Frontal cortex (tissue), 4 donors: Measurements from ENCODE around the gene WDR20. TPM values are rescaled to one million over a fixed set of nuclear protein-coding genes. Genes with fewer than 3 reads are reported as not detected.
A peak's percentile ranks its signal among the peaks of the same experiment; 100 is the strongest.

Source experiments
- DNase-seq, 2 donors: peaks; one replicate each; pipeline ENCODE4 v3.0.0; 2012; ENCODE audit warnings: low spot score in 2 of 2
- FAIRE-seq: peaks from 2 replicates; lab custom pipeline; 2012; peaks lifted over from hg19 to GRCh38; lab: Jason Lieb, UNC
- total RNA-seq: library from RNA; depleted of rRNA; stranded (reverse); fragments of >200 nt; gene quantifications from one replicate; pipeline ENCODE4 v1.2.3, GENCODE V29; 2014
- donor health status: control.
- donor health status: control.
- donor health status: control.

The WDR20 gene
- total RNA-seq, 1 donor from 2014 or later, result 39.5 TPM

DNA sequence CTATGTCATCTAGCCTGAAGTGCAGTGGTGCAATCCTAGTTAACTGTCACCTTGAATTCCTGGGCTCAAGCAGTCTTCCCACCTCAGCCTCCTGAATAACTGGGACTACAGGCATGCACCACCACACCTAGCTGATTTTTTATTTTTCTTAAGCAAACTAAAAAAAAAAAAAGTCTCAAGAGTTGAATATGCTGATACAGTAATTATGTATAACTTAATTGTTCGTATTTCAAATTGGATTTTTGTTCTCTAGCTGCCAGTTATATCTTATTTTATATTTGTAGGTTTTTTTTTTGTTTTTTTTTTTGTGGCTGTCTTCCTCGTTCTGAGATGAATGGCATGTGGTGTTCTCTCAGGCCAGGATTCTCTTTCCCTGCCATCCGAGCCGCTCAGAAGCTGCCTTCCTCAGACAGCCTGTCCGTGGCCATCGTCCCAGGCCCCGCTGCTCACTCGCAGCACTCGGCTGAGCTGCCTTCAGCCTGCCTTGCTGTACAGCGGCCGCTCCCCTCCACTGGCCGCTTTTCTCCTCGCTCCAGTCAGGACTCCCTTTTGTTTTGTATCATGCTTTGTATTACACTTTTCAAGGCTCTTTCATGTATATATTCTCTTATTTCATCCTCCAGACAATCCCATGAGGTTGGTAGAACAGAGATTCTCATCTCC lies 53.3 kb downstream of the WDR20 start:
- FAIRE-seq, result peak; percentile 87
- DNase-seq, result no peak

DNA sequence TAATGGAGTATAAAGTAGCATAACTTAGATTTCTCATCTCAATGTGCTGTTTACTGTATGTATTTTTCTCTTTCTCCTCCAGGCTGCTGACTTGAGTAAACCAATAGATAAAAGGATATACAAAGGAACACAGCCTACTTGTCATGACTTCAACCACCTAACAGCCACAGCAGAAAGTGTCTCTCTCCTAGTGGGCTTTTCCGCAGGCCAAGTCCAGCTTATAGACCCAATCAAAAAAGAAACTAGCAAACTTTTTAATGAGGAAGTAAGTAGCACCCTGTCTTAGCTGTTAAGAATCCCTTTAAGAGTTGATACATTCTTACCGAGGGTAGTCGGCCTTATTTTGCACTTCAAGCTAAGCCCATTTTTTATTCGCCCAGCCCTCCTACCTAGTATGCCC lies 55.2 kb downstream of the WDR20 start:
- no peak for DNase-seq
- FAIRE-seq, result no peak

DNA sequence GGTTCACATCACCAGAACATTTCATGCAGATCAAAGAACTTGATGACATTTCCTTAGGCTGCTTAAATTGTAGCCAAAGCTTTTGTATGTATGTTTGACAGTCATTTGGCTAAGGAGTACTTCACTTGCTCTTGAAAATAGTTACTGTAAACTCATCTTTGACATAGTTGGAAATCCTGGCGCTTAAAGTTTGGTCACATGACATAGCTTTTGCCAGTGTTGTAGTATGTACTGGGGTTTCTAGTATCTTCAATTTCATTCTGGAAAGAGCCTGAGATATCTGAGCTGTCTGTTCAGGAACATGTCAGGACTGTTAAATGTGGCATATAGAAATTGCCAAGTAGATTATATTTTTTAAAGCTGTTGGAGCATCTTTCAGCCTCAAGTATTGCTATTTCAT lies 55.7 kb downstream of the WDR20 start:
- DNase-seq, result no peak
- no peak for FAIRE-seq

DNA sequence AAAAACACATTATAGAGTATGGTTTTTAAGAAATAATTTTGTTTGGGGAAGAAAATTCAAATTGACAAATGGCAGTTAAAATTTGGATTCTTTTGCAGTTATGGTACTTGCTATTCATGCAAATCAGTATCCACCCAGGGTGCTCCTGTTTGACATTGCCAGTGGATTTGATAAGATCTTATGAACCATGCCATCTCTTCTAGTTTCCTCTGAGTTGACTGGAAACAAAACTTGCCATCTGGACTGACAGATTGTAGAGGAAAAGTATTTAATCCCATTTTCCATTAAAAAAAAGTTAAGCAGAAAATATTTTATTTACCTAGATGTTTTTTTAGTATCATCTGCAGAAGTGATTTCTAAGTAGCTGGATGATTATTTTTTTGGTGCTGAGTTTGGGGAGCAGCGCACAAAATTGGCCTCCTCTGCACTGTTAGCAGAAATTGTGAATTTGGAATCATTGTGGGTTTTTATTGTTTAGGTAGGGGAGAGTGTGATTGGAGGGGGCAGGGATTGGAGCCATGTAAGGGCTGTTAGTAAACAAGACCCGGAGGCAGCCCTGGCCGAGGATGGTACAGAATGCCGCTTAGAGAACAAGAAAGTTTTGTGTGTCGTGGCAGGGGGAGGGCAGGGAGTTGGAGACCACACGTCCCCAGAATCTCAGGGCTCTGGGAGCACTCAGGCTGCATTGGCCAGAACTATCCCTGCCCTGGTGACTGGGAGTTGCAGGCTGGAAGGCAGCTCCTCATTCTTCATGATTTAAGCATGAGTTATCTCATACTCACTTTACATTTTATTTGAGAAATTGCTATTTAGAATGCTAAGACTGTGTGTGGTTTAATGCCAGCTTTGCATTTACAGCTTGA lies 56.6 kb downstream of the WDR20 start:
- FAIRE-seq (peak; percentile 15), DNase-seq (peak in 1 of 2 donors; percentile 43)

GRCh38 chr14:102196902-102197230 lies 57.2 kb downstream of the WDR20 start:
- FAIRE-seq, result no peak
- no peak for DNase-seq

DNA sequence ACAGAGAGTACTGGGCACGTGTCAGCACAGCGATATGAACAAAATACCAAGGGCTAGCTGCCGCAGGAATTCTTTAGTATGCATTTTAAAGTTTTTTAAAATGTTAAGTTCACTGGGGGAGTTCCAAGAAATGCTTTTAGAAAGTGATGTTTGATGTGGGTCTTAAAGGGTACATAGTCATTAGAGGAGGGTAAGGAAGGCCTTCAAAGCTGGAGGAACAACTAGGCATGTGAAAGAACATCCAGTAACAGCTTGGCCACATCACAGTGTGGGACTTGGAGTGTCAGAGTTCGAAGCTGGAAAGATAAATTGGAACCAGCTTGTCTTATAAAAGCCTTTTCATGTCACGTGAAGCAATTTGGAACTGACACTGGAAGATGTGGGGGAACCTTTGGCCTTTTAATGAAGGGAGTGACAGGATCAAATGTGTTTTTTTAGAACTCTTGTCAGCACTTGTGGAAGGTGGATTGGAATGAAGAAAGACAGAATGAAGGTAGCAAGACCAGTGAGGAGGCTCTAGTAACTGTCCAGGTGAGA lies 57.7 kb downstream of the WDR20 start:
- no peak for DNase-seq
- no peak for FAIRE-seq

DNA sequence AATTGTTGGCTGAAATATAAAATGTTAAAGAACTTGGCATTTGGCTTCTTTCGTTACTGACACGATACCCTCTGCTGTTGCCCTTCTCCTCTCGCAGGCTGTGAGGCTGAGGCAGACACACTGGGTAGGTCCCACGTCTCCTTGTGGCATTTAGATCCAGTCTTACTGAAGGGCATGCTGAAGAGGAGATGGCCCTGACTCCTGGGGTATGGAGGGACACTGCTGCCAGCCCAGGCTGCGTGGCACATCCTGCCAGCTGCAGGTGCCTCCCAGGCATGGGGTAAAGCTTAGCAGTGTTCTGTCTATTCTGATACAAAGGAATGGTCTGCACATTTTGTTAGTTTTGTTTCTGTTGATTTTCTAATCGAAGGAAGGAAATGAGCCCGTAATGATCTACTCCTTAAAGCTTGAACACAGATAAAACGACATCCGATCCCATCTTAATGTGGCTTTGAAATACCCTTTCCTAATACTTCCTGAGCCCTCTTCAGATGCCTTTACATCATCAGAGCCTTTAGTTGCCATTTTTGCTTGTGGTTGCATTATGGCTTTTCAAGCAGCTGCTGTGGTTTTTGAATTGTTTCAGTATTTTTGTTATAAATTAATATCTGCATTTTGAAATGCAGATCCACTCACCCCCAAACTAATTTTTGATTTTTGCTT lies 61.1 kb downstream of the WDR20 start:
- DNase-seq (no peak), FAIRE-seq (no peak)

DNA sequence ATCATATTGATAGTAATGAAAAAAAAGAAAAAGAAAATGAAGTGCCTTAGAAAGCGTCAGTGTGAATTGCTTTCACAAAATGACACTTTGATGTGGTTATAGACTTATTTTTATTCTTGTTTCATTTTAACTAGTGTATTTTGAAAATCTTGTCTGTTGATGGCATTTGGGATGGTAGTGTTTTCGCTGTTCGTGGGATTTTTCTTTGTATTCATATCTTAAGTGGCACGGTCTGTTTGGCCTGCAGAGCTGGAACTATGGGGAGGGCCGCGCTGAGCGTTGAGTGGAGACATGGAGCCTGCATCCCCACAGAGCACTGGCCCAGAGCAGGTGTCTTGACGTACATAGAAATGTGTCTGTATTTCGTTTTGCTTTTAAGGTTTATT lies 61.6 kb downstream of the WDR20 start:
- FAIRE-seq, result no peak
- no peak for DNase-seq

DNA sequence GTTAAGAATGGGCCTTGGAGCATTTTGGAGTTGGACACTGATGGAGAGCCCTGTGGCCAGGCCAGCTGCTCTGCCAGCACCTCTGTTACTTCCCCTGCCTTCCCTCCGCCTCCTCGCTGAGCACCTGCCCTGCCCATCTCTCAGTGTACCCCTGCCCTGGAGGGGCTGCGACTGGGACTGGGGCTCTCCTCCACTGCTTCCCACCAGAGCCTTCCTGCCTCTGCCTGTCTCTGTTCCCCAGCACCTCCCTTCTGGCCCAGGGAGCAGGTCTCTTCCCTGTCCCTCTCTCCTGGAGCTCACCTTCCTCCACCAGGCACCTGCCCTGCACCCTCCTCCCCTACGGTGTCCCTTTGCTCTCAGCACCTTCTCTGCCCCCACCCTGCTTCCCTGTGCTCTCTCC lies 62.1 kb downstream of the WDR20 start:
- FAIRE-seq (no peak), DNase-seq (no peak)

DNA sequence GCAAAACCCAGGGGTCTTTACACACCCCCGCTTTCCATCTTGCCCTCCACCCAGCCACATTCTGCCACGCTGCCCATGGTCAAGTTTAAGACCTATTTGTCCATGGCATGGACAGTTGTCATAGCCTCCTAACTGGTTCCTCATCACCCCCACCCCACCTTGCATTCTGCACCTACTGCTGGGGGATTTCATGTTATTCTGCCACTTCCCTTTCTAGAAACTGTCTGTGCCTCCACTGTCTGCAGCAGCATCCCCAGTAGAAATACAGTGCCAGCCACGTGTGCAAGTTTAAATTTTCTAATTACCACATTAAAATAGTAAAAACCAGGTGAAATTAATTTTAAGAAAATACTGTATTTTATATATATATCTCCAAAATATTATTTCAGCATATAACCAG lies 63.2 kb downstream of the WDR20 start:
- no peak for DNase-seq
- FAIRE-seq, result no peak

DNA sequence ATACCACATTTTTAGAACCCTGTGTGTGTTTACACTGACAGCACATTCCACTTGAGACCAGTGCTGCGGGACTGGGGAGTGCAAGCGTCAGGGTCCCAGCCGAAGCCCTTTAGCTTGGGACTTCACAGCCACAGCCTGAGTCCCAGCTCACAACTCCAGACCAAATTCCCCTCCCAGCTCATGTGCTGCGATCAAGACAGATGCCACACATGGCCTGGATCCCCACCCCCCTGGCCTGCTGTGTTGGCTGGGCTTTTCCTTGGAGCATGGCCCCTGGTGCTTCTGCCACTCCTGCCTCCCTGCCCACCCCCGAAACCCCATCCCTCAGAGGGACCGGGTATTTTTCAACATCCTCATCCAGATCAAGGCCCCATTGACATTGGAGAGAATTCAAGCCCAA lies 63.7 kb downstream of the WDR20 start:
- FAIRE-seq (no peak), DNase-seq (no peak)

- DNase-seq (no peak), FAIRE-seq (no peak)
Observed at GRCh38 chr14:102205560-102205959, 65.9 kb downstream of the WDR20 start.

GRCh38 chr14:102206918-102207317 lies 67.2 kb downstream of the WDR20 start:
- DNase-seq, result no peak
- FAIRE-seq, result no peak

- DNase-seq (no peak), FAIRE-seq (no peak)
Observed at GRCh38 chr14:102207831-102208365, 68.2 kb downstream of the WDR20 start.

DNA sequence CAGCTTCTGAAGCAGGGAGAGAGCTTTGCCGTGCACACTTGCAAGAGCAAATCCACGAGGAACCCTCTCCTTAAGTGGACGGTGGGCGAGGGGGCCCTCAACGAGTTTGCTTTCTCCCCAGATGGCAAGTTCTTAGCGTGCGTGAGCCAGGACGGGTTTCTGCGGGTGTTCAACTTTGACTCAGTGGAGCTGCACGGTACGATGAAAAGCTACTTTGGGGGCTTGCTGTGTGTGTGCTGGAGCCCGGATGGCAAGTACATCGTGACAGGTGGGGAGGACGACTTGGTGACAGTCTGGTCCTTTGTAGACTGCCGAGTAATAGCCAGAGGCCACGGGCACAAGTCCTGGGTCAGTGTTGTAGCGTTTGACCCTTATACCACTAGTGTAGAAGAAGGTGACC lies 69.0 kb downstream of the WDR20 start:
- FAIRE-seq (no peak), DNase-seq (no peak)

GRCh38 chr14:102209224-102209966 lies 69.7 kb downstream of the WDR20 start:
- DNase-seq, result no peak
- no peak for FAIRE-seq

DNA sequence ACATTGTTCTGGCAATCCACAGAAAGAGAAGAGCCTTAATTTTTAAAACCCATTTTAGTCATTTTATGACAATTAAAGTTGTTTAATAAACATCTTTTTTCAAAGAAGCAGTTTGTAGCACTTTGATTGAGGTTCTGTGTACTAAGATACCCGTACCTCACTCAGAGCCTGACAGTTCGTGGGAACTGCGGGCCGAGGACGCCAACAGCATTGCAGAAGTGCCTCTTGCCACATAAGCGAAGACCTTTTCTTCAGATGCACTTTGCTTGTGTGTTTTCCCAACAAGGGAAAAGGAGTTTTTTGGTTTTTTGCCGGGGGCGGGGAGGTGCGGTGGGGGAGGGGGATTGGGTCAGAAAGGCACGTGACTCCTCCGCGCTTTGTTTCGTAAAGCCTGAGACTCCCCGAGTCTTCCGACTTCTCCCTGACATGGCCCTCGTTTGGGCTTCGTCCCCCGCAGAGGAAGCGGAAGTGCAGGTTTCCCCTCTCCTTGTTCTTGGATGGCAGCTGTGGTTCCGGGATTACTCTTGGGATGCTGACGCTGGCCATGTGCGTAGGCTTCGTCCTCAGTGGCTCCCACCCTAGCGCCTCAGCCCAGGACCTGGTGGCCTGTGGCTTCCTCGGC lies 70.8 kb downstream of the WDR20 start:
- DNase-seq (no peak), FAIRE-seq (no peak)

- FAIRE-seq (no peak), DNase-seq (no peak)
Observed at GRCh38 chr14:102211240-102211639, 71.5 kb downstream of the WDR20 start.

DNA sequence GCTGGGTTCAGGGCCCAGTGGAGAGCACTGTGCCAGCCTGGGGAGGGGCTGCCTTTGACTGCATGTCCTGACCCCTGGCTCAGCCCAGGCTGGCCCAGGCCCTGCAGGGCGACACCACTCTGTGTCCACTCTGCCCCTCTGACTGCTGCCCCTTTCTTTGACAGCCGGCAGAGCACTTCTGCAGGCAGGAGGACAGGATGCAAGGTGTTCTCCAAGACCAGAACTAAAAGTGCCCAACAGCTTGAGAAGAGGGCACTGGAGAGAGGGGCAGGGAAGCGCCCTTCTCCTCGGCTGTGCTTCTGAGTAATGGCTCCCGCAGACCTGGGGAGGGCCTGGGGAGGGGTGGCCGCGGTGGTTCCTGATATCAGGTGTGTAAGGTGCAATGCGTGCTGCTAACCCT lies 72.7 kb downstream of the WDR20 start:
- DNase-seq, result no peak
- no peak for FAIRE-seq

- FAIRE-seq (no peak), DNase-seq (no peak)
Observed at GRCh38 chr14:102212845-102213244, 73.1 kb downstream of the WDR20 start.
